ENCODE results near the gene GSTCD. TPM values are rescaled to one million over a fixed set of nuclear protein-coding genes. Genes with fewer than 3 reads are reported as not detected.

Gene GSTCD
- 5.9 to 6.6 TPM (median 6.3 TPM) in 5 replicates for total RNA-seq (2022; extraction: Qiagen RNA extraction; ENCODE audit: low read depth)

GRCh38 chr4:105708181-105709080 is at the start of gene GSTCD, which contains the start of gene INTS12:
Gene GSTCD, plus strand, starts transcription at chr4:105708784. Its CDS starts 8,830 bp downstream, at chr4:105717614.
Gene INTS12, minus strand, starts transcription at chr4:105708689. Its CDS starts 8,684 bp downstream, at chr4:105700005.

GRCh38 chr4:105894660-105895582 is 186.3 kb downstream of the GSTCD start, which contains the start of gene NPNT:
Gene NPNT, plus strand, starts transcription at chr4:105895471. Its CDS starts 182 bp downstream, at chr4:105895653.

Other genes starting within 250 kb of the GSTCD start
- 73.9 to 81.2 TPM (median 78.1 TPM) in 5 replicates for gene PPA2, start 234.7 kb upstream of the GSTCD start, total RNA-seq (2022; extraction: Qiagen RNA extraction; ENCODE audit: low read depth)
- not detected in 5 replicates for gene ARHGEF38, start 156.2 kb upstream of the GSTCD start, total RNA-seq (2022; extraction: Qiagen RNA extraction; ENCODE audit: low read depth)
- 12.6 to 19.0 TPM (median 14.1 TPM) in 5 replicates for gene INTS12, start 95 bp upstream of the GSTCD start, total RNA-seq (2022; extraction: Qiagen RNA extraction; ENCODE audit: low read depth)
- 0.14 to 0.55 TPM (median 0.24 TPM) in 5 replicates for gene NPNT, start 186.7 kb downstream of the GSTCD start, total RNA-seq (2022; extraction: Qiagen RNA extraction; ENCODE audit: low read depth)